Chondrocyte (in vitro differentiated cells): ENCODE data around the gene FUT3. TPM values are rescaled to one million over a fixed set of nuclear protein-coding genes. Genes with fewer than 3 reads are reported as not detected.
"Not testable (repeated sequence)": the region's sequence is repeated elsewhere in the genome, so short reads cannot be mapped to it uniquely, and the experiment has no call there.

Experiments used
- DNase-seq: peaks from one replicate; pipeline ENCODE4 v3.0.0; 2021; ENCODE audit warnings: mixed read lengths, low spot score
- H3K27ac Mint-ChIP-seq: one replicate; pipeline ENCODE4 v1.8.0; 2021; ENCODE audit warnings: mild to moderate bottlenecking, moderate library complexity, mixed read lengths; ENCODE audit not compliant: unreplicated experiment
- H3K27me3 Mint-ChIP-seq: 2 replicates; pipeline ENCODE4 v1.8.0; 2021; ENCODE audit warnings: low read depth, mixed read lengths
- H3K36me3 Mint-ChIP-seq: 2 replicates; pipeline ENCODE4 v1.8.0; 2021; ENCODE audit warnings: low read depth, mixed read lengths
- H3K4me1 Mint-ChIP-seq: 2 replicates; pipeline ENCODE4 v1.8.0; 2021; ENCODE audit warnings: low read depth, mild to moderate bottlenecking, mixed read lengths
- H3K4me3 Mint-ChIP-seq: one replicate; pipeline ENCODE4 v1.8.0; 2021; ENCODE audit warnings: mild to moderate bottlenecking, moderate library complexity, mixed read lengths; ENCODE audit not compliant: unreplicated experiment
- H3K9me3 Mint-ChIP-seq: 2 replicates; pipeline ENCODE4 v1.8.0; 2021; ENCODE audit warnings: low read depth, mixed read lengths
- total RNA-seq: library from RNA; stranded (reverse); gene quantifications from 3 replicates; pipeline ENCODE4 v1.2.1, GENCODE V29; 2021
- TF ChIP-seq, protein P1 (sequence below): fragments of 200-600 bp; sonication (generic); IDR thresholded peaks from 2 replicates; pipeline ENCODE4 v1.5.0; 2021; ENCODE audit warnings: antibody characterized with exemption, mild to moderate bottlenecking, moderate library complexity

FUT3 gene
- total RNA-seq, 1 donor from 2014 or later: not detected

- no peak overlapping the region for H3K4me3 Mint-ChIP-seq
- peaks cover 11% of the 10 kb centered on the region for H3K27me3 Mint-ChIP-seq
- no peaks in the 10 kb centered on the region for H3K4me1 Mint-ChIP-seq
- no peaks in the 10 kb centered on the region for H3K36me3 Mint-ChIP-seq
- TF ChIP-seq, protein P1, sequence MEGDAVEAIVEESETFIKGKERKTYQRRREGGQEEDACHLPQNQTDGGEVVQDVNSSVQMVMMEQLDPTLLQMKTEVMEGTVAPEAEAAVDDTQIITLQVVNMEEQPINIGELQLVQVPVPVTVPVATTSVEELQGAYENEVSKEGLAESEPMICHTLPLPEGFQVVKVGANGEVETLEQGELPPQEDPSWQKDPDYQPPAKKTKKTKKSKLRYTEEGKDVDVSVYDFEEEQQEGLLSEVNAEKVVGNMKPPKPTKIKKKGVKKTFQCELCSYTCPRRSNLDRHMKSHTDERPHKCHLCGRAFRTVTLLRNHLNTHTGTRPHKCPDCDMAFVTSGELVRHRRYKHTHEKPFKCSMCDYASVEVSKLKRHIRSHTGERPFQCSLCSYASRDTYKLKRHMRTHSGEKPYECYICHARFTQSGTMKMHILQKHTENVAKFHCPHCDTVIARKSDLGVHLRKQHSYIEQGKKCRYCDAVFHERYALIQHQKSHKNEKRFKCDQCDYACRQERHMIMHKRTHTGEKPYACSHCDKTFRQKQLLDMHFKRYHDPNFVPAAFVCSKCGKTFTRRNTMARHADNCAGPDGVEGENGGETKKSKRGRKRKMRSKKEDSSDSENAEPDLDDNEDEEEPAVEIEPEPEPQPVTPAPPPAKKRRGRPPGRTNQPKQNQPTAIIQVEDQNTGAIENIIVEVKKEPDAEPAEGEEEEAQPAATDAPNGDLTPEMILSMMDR: no peak
- no peaks in the 10 kb centered on the region for H3K9me3 Mint-ChIP-seq
- no peak overlapping the region for H3K27ac Mint-ChIP-seq
- DNase-seq: no peak
Measured at GRCh38 chr19:5857203-5858081, 6.2 kb upstream of the FUT3 start.

DNA sequence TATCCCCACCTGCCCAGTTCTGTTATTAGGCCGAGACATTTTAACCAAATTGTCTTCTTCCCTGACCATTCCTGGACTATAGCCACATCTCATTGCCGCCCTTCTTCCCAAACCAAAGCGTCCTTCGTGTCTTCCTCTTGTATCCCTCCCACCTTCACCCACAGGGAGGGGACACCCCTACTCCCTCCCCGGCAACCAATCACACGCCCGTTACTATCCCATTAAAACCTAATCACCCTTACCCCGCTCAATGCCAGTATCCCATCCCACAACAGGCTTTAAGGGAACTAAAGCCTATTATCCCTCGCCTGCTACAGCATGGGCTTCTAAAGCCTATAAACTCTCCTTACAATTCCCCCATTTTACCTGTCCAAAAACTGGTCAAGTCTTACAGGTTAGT lies 3.9 kb upstream of the FUT3 start:
- not testable (repeated sequence) for H3K9me3 Mint-ChIP-seq, H3K4me1 Mint-ChIP-seq, DNase-seq, H3K4me3 Mint-ChIP-seq, H3K36me3 Mint-ChIP-seq, H3K27ac Mint-ChIP-seq
- H3K27me3 Mint-ChIP-seq: peaks cover 12% of the 10 kb centered on the region

GRCh38 chr19:5854121-5854520 lies 2.9 kb upstream of the FUT3 start:
- not testable (repeated sequence) for H3K27ac Mint-ChIP-seq, DNase-seq, H3K9me3 Mint-ChIP-seq, H3K4me3 Mint-ChIP-seq, H3K4me1 Mint-ChIP-seq, H3K36me3 Mint-ChIP-seq
- H3K27me3 Mint-ChIP-seq: peaks cover 12% of the 10 kb centered on the region

DNA sequence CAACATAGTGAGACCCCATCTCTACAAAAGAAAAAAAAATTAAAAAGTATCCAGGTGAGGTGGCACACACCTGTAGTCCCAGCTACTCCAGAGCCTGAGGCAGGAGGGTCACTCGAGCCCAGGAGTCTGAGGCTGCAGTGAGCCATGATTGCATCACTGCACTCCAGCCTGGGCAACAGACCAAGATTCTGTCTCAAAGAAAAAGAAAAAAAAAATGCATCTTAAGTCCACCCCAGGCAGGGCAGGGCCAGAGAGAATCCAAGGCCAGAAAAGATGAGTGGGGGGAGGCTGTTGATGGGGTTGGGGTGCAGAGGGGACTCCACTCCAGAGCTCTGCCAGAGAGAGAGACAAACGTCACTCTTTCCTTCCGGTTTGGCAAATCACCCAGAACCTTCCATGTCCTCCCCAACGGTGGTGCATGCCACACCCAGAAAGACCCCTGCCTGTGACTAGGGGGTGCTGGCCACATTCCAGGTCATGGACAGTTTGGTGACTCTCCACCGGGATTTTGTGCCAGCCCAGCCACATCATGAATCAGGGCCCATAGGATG lies 431 bp downstream of the FUT3 start:
- H3K27ac Mint-ChIP-seq: peak overlapping the region; percentile 67
- peaks cover 8% of the 10 kb centered on the region for H3K4me1 Mint-ChIP-seq
- TF ChIP-seq, protein P1: no peak
- no peak overlapping the region for H3K4me3 Mint-ChIP-seq
- H3K9me3 Mint-ChIP-seq: no peaks in the 10 kb centered on the region
- H3K27me3 Mint-ChIP-seq: peaks cover 12% of the 10 kb centered on the region
- DNase-seq: no peak
- H3K36me3 Mint-ChIP-seq: no peaks in the 10 kb centered on the region

DNA sequence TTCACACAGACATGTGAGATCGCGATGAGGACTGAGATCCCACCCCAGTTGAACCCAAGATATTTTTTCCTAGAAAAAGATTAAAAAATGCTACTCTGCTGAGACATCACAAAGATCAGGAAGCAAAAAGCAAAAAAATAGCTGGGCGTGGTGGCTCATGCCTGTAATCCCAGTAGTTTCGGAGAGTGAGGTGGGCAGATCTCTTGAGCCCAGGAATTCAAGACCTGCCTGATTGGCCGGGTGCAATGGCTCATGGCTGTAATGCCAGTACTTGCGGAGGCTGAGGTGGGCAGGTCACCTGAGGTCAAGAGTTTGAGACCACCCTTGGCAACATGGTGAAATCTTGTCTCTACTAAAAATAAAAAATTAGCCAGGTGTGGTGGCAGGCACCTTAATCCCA lies 1.1 kb downstream of the FUT3 start:
- Mint-ChIP-seq H3K4me3 (no peak overlapping the region), H3K27me3 (peaks cover 12% of the 10 kb centered on the region), H3K9me3 (no peaks in the 10 kb centered on the region), H3K27ac (no peak overlapping the region), H3K4me1 (peaks cover 8% of the 10 kb centered on the region), H3K36me3 (no peaks in the 10 kb centered on the region)
- DNase-seq: no peak
- TF ChIP-seq, protein P1: no peak

- not testable (repeated sequence) for H3K4me3 Mint-ChIP-seq, DNase-seq, H3K27me3 Mint-ChIP-seq, H3K27ac Mint-ChIP-seq, H3K9me3 Mint-ChIP-seq, H3K4me1 Mint-ChIP-seq, H3K36me3 Mint-ChIP-seq
Measured at GRCh38 chr19:5848621-5849020, 2.6 kb downstream of the FUT3 start.

DNA sequence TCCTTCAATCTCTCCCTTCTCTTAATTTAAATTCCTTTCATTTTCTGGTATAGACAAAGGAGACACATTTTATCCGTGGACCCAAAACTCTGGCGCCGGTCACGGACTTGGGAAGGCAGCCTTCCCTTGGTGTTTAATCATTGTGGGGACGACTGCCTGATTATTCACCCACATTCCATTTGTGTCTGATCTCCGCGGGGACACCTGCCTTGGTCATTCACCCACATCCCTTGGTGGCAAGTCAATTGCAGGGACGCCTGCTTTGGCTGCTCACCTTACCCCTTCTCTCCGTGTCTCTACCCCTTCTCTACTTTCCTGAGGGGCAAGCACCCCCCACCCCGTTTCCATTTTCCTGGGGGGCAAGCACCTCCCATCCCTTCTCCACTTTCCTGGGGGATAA lies 3.4 kb downstream of the FUT3 start:
- DNase-seq, H3K27me3 Mint-ChIP-seq, H3K4me1 Mint-ChIP-seq, H3K27ac Mint-ChIP-seq, H3K4me3 Mint-ChIP-seq, H3K9me3 Mint-ChIP-seq, H3K36me3 Mint-ChIP-seq: not testable (repeated sequence)
